MM.1S (cell line): ENCODE measurements around the gene KCNQ4.

Source experiments
- CTCF ChIP-seq: fragments of 300-600 bp; sonication (generic); IDR thresholded peaks from 2 replicates; pipeline ENCODE4 v1.5.1; 2016; ENCODE audit warnings: antibody characterized with exemption, low read length, mixed read lengths
- EZH2 ChIP-seq: fragments of 300-600 bp; sonication (generic); optimal IDR thresholded peaks from 2 replicates; pipeline ENCODE3; 2017; ENCODE audit warnings: low read depth, mild to moderate bottlenecking, antibody characterized with exemption, low read length, mixed read lengths
- EZH2phosphoT487 ChIP-seq: fragments of 300-600 bp; sonication (generic); IDR thresholded peaks from 2 replicates; pipeline ENCODE4 v1.6.1; 2018; ENCODE audit warnings: antibody characterized with exemption, low read length

GRCh38 chr1:40840526-40841323, 57.1 kb downstream of the KCNQ4 start:
- TF ChIP-seq CTCF (no peak), EZH2 (no peak), EZH2phosphoT487 (no peak)
